Gastroesophageal sphincter (tissue), 4 donors: ENCODE measurements around the gene TMEM150B. TPM values are rescaled to one million over a fixed set of nuclear protein-coding genes. Genes with fewer than 3 reads are reported as not detected.

ENCODE experiments used
- ATAC-seq: fragments of 150-250 bp; one replicate; pipeline ENCODE4 v1.9.1; 2016; ENCODE audit warnings: mild to moderate bottlenecking, moderate library complexity
- H3K27ac ChIP-seq, 4 donors: fragments of 200-600 bp; sonication (generic) in 3 of 4; 1 replicate in 3 of 4; 2 replicates in 1 of 4; pipeline ENCODE4 v1.5.1; 2016 to 2019
- H3K27me3 ChIP-seq: fragments of 200-600 bp; sonication (generic); one replicate; pipeline ENCODE4 v1.5.1; 2019
- H3K36me3 ChIP-seq, 2 donors: fragments of 200-600 bp; sonication (generic); one replicate each; pipeline ENCODE4 v1.5.1; 2019; ENCODE audit warnings: control low read depth in 1 of 2
- H3K4me1 ChIP-seq, 3 donors: fragments of 200-600 bp; sonication (generic); 1 replicate in 2 of 3; 2 replicates in 1 of 3; pipeline ENCODE4 v1.5.1; 2016 to 2019; ENCODE audit warnings: control low read depth in 2 of 3
- H3K4me3 ChIP-seq, 2 donors: fragments of 200-600 bp; sonication (generic); one replicate each; pipeline ENCODE4 v1.5.1; 2019; ENCODE audit warnings: mild to moderate bottlenecking in 1 of 2, moderate library complexity in 1 of 2
- H3K9me3 ChIP-seq, 3 donors: fragments of 200-600 bp; sonication (generic); one replicate each; pipeline ENCODE4 v1.5.1; 2017 to 2019; ENCODE audit warnings: control low read depth in 2 of 3
- EP300 ChIP-seq: sonication (generic); formaldehyde crosslinking; IDR thresholded peaks from one replicate; pipeline ENCODE4 v1.6.1; 2017; ENCODE audit warnings: antibody characterized with exemption, mild to moderate bottlenecking
- POLR2A ChIP-seq, 2 donors: fragments of 450-650 bp; IDR thresholded peaks; one replicate each; pipeline ENCODE4 v1.6.1; 2017; ENCODE audit warnings: antibody characterized with exemption in 2 of 2, mild to moderate bottlenecking in 2 of 2, moderate library complexity in 1 of 2
- POLR2AphosphoS5 ChIP-seq: sonication (generic); formaldehyde crosslinking; IDR thresholded peaks from one replicate; pipeline ENCODE4 v1.6.1; 2017; ENCODE audit warnings: antibody characterized with exemption
- WGBS, 2 donors: methylation state at CpG; one replicate each; pipeline ENCODE4 v1.1.5; 2018; ENCODE audit warnings: low coverage in 1 of 2; 5-methylcytosine and 5-hydroxymethylcytosine counted together
- total RNA-seq, 4 donors: library from RNA; depleted of rRNA; stranded (reverse); fragments of >200 nt; gene quantifications; one replicate each; pipeline ENCODE4 v1.1.0, GENCODE V29; 2016
- TF ChIP-seq, protein P1 (sequence below), 4 experiments: fragments of 200-600 bp in 2 of 4; fragments of 450-650 bp in 2 of 4; sonication (generic) in 1 of 4; IDR thresholded peaks; one replicate each; pipeline ENCODE4 v1.5.1; 2017 to 2019; ENCODE audit warnings: antibody characterized with exemption in 4 of 4, mild to moderate bottlenecking in 2 of 4, moderate library complexity in 2 of 4

TMEM150B gene
- total RNA-seq, 4 donors from 2014 or later, result 2.2 to 12.4 (median 3.3) TPM; not detected in 1

DNA sequence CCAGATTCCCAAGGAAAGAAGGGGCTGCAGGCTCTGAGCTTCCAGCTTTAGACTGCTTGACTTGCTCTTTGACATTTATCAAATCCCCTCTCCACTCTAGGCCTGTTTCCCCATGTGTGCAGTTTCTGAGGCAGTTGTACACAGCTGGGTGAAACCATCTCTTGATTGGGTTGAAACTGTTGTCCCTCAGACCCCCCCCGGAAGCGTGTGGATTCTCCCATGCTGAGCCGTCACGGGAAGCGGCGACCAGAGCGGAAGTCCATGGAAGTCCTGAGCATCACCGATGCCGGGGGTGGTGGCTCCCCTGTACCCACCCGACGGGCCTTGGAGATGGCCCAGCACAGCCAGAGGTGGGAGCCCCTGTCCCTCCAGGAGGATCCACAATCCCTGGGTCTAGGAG, 21.7 kb downstream of the TMEM150B start:
- no CpG with 5 or more reads among the region's 11 CpGs for WGBS, 2 donors
- no peaks in the 10 kb centered on the region for H3K9me3 ChIP-seq
- peaks cover 0 to 11% (median 5%) of the 10 kb centered on the region in 3 donors for H3K4me1 ChIP-seq
- H3K27ac ChIP-seq, result no peak overlapping the region
- peaks cover 0 to 67% of the 10 kb centered on the region in 2 donors for H3K36me3 ChIP-seq
- no peaks in the 10 kb centered on the region for H3K27me3 ChIP-seq
- ATAC-seq, result no peak
- TF ChIP-seq POLR2A (IDR thresholded peaks at IDR 0.05), result no peak
- TF ChIP-seq EP300, result no peak
- no peak for TF ChIP-seq POLR2AphosphoS5
- TF ChIP-seq, protein P1, sequence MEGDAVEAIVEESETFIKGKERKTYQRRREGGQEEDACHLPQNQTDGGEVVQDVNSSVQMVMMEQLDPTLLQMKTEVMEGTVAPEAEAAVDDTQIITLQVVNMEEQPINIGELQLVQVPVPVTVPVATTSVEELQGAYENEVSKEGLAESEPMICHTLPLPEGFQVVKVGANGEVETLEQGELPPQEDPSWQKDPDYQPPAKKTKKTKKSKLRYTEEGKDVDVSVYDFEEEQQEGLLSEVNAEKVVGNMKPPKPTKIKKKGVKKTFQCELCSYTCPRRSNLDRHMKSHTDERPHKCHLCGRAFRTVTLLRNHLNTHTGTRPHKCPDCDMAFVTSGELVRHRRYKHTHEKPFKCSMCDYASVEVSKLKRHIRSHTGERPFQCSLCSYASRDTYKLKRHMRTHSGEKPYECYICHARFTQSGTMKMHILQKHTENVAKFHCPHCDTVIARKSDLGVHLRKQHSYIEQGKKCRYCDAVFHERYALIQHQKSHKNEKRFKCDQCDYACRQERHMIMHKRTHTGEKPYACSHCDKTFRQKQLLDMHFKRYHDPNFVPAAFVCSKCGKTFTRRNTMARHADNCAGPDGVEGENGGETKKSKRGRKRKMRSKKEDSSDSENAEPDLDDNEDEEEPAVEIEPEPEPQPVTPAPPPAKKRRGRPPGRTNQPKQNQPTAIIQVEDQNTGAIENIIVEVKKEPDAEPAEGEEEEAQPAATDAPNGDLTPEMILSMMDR (IDR thresholded peaks at IDR 0.05), result no peak
- no peak overlapping the region for H3K4me3 ChIP-seq

DNA sequence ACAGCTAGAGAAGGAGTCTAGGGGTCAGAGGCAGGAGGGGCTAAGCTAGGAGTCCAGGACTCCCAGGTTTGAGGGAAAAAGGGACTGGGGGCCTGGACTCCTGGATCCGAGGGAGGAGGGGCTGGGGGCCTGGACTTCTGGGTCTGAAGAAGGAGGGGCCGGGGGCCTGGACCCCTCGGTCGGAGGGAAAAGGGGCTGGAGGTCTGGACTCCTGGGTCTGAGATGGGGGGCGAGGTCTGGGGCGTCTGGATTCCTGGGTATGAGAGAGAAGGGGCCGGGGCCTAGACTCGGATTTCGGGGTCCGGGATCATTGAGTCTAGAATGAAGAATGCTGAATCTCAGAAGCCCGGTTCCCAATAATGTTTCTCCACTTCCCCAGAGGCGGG, 22.8 kb downstream of the TMEM150B start:
- H3K27me3 ChIP-seq, result no peaks in the 10 kb centered on the region
- peaks cover 0 to 11% (median 5%) of the 10 kb centered on the region in 3 donors for H3K4me1 ChIP-seq
- 70 to 73% methylated on average over 3 to 11 of the region's 12 CpGs for WGBS, 2 donors
- peaks cover 0 to 66% of the 10 kb centered on the region in 2 donors for H3K36me3 ChIP-seq
- ATAC-seq, result no peak
- H3K4me3 ChIP-seq, result no peak overlapping the region
- no peak for TF ChIP-seq EP300
- TF ChIP-seq, protein P1 (IDR thresholded peaks at IDR 0.05), result no peak
- TF ChIP-seq POLR2AphosphoS5, result no peak
- TF ChIP-seq POLR2A (IDR thresholded peaks at IDR 0.05), result no peak
- H3K27ac ChIP-seq, result peak overlapping the region in 1 of 4 donors; percentile 19
- no peaks in the 10 kb centered on the region for H3K9me3 ChIP-seq

DNA sequence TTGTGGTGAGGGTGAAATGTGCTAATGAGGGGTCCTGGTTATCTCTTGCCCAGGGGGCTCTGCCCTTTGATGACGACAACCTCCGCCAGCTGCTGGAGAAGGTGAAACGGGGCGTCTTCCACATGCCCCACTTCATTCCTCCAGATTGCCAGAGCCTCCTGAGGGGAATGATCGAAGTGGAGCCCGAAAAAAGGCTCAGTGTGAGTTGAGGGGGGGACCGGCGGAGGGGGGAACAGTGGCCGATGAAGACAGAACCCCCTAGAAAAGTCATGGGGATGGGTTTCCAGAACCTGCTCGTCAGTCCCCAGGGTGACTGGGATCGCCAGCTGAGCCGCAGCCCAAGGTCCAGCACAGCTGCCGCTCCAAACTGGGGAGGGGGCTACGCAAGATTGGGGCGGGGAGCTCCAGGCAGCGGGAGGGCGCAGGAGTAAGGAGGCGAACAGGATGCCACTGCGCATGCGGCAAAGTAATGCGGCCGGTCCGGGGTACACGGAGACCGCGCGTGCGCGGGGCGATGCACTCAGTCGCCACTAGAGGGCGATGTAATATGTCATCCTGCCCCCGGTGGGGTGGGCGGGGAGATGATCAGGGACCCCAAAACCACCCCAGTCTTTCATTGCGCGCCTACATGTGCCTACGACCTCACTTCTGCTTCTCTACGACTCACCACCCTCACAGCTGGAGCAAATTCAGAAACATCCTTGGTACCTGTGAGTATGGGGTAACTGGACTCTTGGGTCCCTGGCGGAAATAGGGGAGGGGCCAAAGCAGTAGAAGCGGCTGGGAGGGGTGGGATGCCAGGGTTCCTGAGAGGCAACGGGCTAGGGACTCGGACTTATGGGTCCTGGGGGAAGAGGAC, 23.5 kb downstream of the TMEM150B start:
- Histone ChIP-seq H3K4me1 (peaks cover 0 to 11% (median 5%) of the 10 kb centered on the region in 3 donors), H3K27me3 (no peaks in the 10 kb centered on the region), H3K4me3 (peak overlapping the region; percentile 2 to 31), H3K27ac (peak overlapping the region in 1 of 4 donors; percentile 43), H3K9me3 (no peaks in the 10 kb centered on the region), H3K36me3 (peaks cover 0 to 64% of the 10 kb centered on the region in 2 donors)
- TF ChIP-seq, protein P1 (IDR thresholded peaks at IDR 0.05), result peak in 3 of 4 experiments; percentile 93 to 99 (median 95)
- TF ChIP-seq POLR2AphosphoS5, result no peak
- no peak for TF ChIP-seq EP300
- ATAC-seq, result peak; percentile 88
- WGBS, 2 donors, result 2 to 5% methylated on average over 4 to 29 of the region's 42 CpGs

DNA sequence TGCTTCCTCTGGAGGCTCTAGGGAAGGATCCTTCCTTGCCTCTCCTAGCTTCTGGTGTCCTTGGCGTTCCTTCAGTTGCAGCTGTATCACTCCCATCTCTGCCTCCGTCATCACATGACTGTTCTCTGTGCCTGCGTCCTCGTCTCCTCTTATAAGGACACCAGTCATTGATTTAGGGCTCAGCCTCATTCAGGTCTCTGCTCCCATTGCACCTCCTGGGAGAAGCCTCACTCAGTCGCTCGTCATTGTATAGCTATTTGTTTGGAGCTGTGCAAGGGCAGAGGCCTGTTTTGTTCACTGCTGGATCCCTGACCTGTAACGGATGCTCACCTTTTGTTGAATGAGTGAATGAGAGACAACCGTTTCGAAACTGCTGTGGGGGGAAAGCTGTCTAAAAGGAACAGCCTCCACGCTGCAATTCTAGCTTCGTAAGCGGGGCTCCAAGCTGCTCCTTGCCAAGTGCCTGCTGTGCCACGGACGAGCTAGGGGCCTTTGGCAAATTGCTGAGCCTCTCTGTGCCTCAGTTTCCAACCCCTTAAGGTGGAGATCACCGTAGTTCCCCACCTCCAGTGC, 24.2 kb downstream of the TMEM150B start:
- no peak for ATAC-seq
- Histone ChIP-seq H3K4me3 (no peak overlapping the region), H3K9me3 (no peaks in the 10 kb centered on the region), H3K27ac (no peak overlapping the region), H3K4me1 (peaks cover 0 to 11% (median 5%) of the 10 kb centered on the region in 3 donors), H3K36me3 (peaks cover 0 to 61% of the 10 kb centered on the region in 2 donors), H3K27me3 (no peaks in the 10 kb centered on the region)
- WGBS, 2 donors, result 44 to 67% methylated on average over 7 to 10 of the region's 15 CpGs
- TF ChIP-seq POLR2AphosphoS5 (no peak), EP300 (no peak), POLR2A (IDR thresholded peaks at IDR 0.05) (no peak)
- TF ChIP-seq, protein P1 (IDR thresholded peaks at IDR 0.05), result no peak
